Endothelial cell of umbilical vein (primary cell): ENCODE data around the gene CCDC102B. TPM values are rescaled to one million over a fixed set of nuclear protein-coding genes. Genes with fewer than 3 reads are reported as not detected.

Experiments
- BruUV-seq: library from RNA; stranded (reverse); fragments of 400-500 nt; replicated peaks from 2 replicates; lab custom pipeline; 2021; lab: Mats Ljungman, UMichigan
- CTCF ChIA-PET: fragments of 300-600, 350-600 bp; sonication (Branson Sonifier 250); formaldehyde crosslinking; loops from one replicate; lab custom pipeline; 2021; ENCODE audit warnings: antibody characterized with exemption, inconsistent platforms; lab: Charles Lee
- POLR2A ChIA-PET: fragments of 300-600, 350-600 bp; sonication (Branson Sonifier 250); formaldehyde crosslinking; loops from one replicate; lab custom pipeline; 2021; ENCODE audit warnings: antibody characterized with exemption, inconsistent platforms; lab: Charles Lee
- DNase-seq: peaks from one replicate; pipeline ENCODE4 v3.0.0-alpha.2; 2011; ENCODE audit warnings: low read depth, low spot score
- FAIRE-seq: peaks from 2 replicates; lab custom pipeline; 2011; peaks lifted over from hg19 to GRCh38; lab: Jason Lieb, UNC
- H2AFZ ChIP-seq: 2 replicates; pipeline ENCODE4 v1.6.0; 2012; ENCODE audit warnings: low read depth, low read length, control low read depth, inconsistent platforms
- H3K27ac ChIP-seq: 2 replicates; pipeline ENCODE4 v1.5.1; 2011; ENCODE audit warnings: low read depth, mild to moderate bottlenecking, control low read depth, low read length, moderate library complexity; ENCODE audit not compliant: insufficient read depth
- H3K27me3 ChIP-seq, 2 experiments: 2 replicates each; pipeline versions ENCODE4 v1.6.0 to v1.6.1; 2011; ENCODE audit warnings: low read length in 2 of 2, mixed read lengths in 1 of 2; ENCODE audit not compliant: control insufficient read depth in 2 of 2, insufficient read depth in 2 of 2
- H3K36me3 ChIP-seq, 2 experiments: 2 replicates in 1 of 2; 3 replicates in 1 of 2; pipeline ENCODE4 v1.5.1; 2011; ENCODE audit warnings: low read length in 2 of 2, mild to moderate bottlenecking in 1 of 2, moderate library complexity in 1 of 2; ENCODE audit not compliant: control insufficient read depth in 2 of 2, insufficient read depth in 2 of 2; ENCODE audit errors: extremely low read depth in 1 of 2
- H3K4me1 ChIP-seq: 3 replicates; pipeline ENCODE4 v1.5.1; 2011; ENCODE audit warnings: mild to moderate bottlenecking, low read length; ENCODE audit not compliant: control insufficient read depth, insufficient read depth; ENCODE audit errors: extremely low read depth
- H3K4me2 ChIP-seq: 2 replicates; pipeline ENCODE4 v1.6.1; 2011; ENCODE audit warnings: low read length, control low read depth, mixed read lengths; ENCODE audit not compliant: insufficient read depth
- H3K4me3 ChIP-seq, 3 experiments: fragments of 200-600 bp in 1 of 3; sonication (generic), shearing (Covaris generic) in 1 of 3; replicated peaks in 1 of 3; 2 replicates each; pipeline ENCODE4 v1.5.1; 2011 to 2016; ENCODE audit warnings: control low read depth in 3 of 3, low read length in 3 of 3, mild to moderate bottlenecking in 2 of 3, inconsistent platforms in 1 of 3, low read depth in 1 of 3, moderate library complexity in 1 of 3; ENCODE audit not compliant: insufficient read depth in 1 of 3
- H3K79me2 ChIP-seq: 2 replicates; pipeline ENCODE4 v1.6.0; 2012; ENCODE audit warnings: low read length, inconsistent platforms; ENCODE audit not compliant: control insufficient read depth, insufficient read depth
- H3K9ac ChIP-seq: replicated peaks from 2 replicates; pipeline ENCODE3; 2011; ENCODE audit warnings: low read length, control low read depth; ENCODE audit not compliant: insufficient read depth; ENCODE audit errors: extremely low read depth
- H3K9me1 ChIP-seq: replicated peaks from 3 replicates; pipeline ENCODE4 v1.6.0; 2011; ENCODE audit warnings: mild to moderate bottlenecking, low read length; ENCODE audit not compliant: control insufficient read depth, insufficient read depth; ENCODE audit errors: extremely low read depth
- H3K9me3 ChIP-seq: replicated peaks from 2 replicates; pipeline ENCODE4 v1.5.1; 2012; ENCODE audit warnings: low read length, inconsistent platforms; ENCODE audit not compliant: control insufficient read depth, insufficient read depth
- H4K20me1 ChIP-seq: replicated peaks from 2 replicates; pipeline ENCODE3; 2011; ENCODE audit warnings: mild to moderate bottlenecking, low read length; ENCODE audit not compliant: control insufficient read depth, insufficient read depth; ENCODE audit errors: extremely low read depth
- EZH2 ChIP-seq: IDR thresholded peaks from 2 replicates; pipeline ENCODE4 v1.6.1; 2012; ENCODE audit warnings: borderline replicate concordance, low read depth, mild to moderate bottlenecking, moderate library complexity, low read length, inconsistent platforms; ENCODE audit not compliant: severe bottlenecking
- FOS ChIP-seq: IDR thresholded peaks from 2 replicates; pipeline ENCODE4 v1.6.1; 2011; ENCODE audit warnings: mild to moderate bottlenecking, low read length, moderate library complexity, borderline replicate concordance; ENCODE audit not compliant: insufficient read depth
- GATA2 ChIP-seq: IDR thresholded peaks from 2 replicates; pipeline ENCODE4 v1.7.0; 2011; ENCODE audit warnings: low read depth, mild to moderate bottlenecking, moderate library complexity, mixed read lengths, low read length; ENCODE audit not compliant: insufficient read length, insufficient read depth
- JUN ChIP-seq: IDR thresholded peaks from 2 replicates; pipeline ENCODE4 v1.6.1; 2011; ENCODE audit warnings: borderline replicate concordance, low read depth; ENCODE audit not compliant: insufficient read length, insufficient read depth
- MAX ChIP-seq: IDR thresholded peaks from 2 replicates; pipeline ENCODE4 v1.6.1; 2011; ENCODE audit not compliant: insufficient read depth, insufficient read length
- MYC ChIP-seq: IDR thresholded peaks from one replicate; pipeline ENCODE4 v1.6.1; 2011; ENCODE audit warnings: mild to moderate bottlenecking, low read depth, low read length
- POLR2A ChIP-seq: IDR thresholded peaks from 2 replicates; pipeline ENCODE4 v1.6.1; 2012; ENCODE audit warnings: low read depth, mild to moderate bottlenecking, control low read depth, low read length
- POLR2AphosphoS5 ChIP-seq: IDR thresholded peaks from 2 replicates; pipeline ENCODE4 v1.6.1; 2012; ENCODE audit warnings: low read depth, mild to moderate bottlenecking, control low read depth, low read length, moderate library complexity; ENCODE audit not compliant: insufficient read depth
- dilution Hi-C: fragments of 300-500 bp; cut with MboI; formaldehyde crosslinking; loops from one replicate; pipeline ENCODE4 v1.15.0; 2019; ENCODE audit warnings: low sequenced_read_pairs; ENCODE audit not compliant: extremely low pct_ligation_motif_present
- intact Hi-C: fragments of 100-400 bp; cut with micrococcal nuclease; formaldehyde crosslinking; loops from one replicate; pipeline ENCODE4 v1.10.0; 2022
- polyA plus RNA-seq, 4 experiments: library from polyadenylated mRNA; depleted of rRNA in 3 of 4; stranded (reverse) in 3 of 4; unstranded in 1 of 4; fragments of >200 nt; gene quantifications; 2 replicates each; pipeline versions ENCODE4 v1.2.1 to v1.2.3, GENCODE V29; 2011 to 2012; ENCODE audit warnings: missing spikeins in 1 of 4
- total RNA-seq: library from RNA; stranded (reverse); gene quantifications from 2 replicates; pipeline ENCODE4 v1.2.3, GENCODE V29; 2021
- TF ChIP-seq, protein P1 (sequence below), 2 donors: IDR thresholded peaks; 1 replicate in 1 of 2; 2 replicates in 1 of 2; pipeline ENCODE4 v1.5.1; 2011; ENCODE audit warnings: low read length in 2 of 2, mild to moderate bottlenecking in 2 of 2, moderate library complexity in 2 of 2, control low read depth in 1 of 2, inconsistent platforms in 1 of 2, low read depth in 1 of 2; ENCODE audit not compliant: insufficient read depth in 1 of 2; ENCODE audit errors: extremely low read depth in 1 of 2

The CCDC102B gene
- total and polyA plus RNA-seq, 2 donors (not counting 3 experiments of a cell fraction or from before 2014, with no cell fraction given) = 0.21 to 0.62 TPM

- Histone ChIP-seq H3K4me1 (no peaks in the 10 kb centered on the region), H3K9ac (no peak overlapping the region), H3K4me3 (no peak overlapping the region), H3K9me1 (no peaks in the 10 kb centered on the region), H3K9me3 (no peaks in the 10 kb centered on the region), H3K27ac (no peak overlapping the region), H3K27me3 (peaks cover 0 to 1% of the 10 kb centered on the region in 2 experiments), H4K20me1 (no peaks in the 10 kb centered on the region), H2AFZ (no peak overlapping the region), H3K79me2 (no peaks in the 10 kb centered on the region), H3K36me3 (no peaks in the 10 kb centered on the region), H3K4me2 (no peak overlapping the region)
- DNase-seq = no peak
- no peak for TF ChIP-seq POLR2A
- TF ChIP-seq POLR2AphosphoS5 = no peak
- no peak for TF ChIP-seq FOS
- no peak for TF ChIP-seq EZH2
- TF ChIP-seq, protein P1, sequence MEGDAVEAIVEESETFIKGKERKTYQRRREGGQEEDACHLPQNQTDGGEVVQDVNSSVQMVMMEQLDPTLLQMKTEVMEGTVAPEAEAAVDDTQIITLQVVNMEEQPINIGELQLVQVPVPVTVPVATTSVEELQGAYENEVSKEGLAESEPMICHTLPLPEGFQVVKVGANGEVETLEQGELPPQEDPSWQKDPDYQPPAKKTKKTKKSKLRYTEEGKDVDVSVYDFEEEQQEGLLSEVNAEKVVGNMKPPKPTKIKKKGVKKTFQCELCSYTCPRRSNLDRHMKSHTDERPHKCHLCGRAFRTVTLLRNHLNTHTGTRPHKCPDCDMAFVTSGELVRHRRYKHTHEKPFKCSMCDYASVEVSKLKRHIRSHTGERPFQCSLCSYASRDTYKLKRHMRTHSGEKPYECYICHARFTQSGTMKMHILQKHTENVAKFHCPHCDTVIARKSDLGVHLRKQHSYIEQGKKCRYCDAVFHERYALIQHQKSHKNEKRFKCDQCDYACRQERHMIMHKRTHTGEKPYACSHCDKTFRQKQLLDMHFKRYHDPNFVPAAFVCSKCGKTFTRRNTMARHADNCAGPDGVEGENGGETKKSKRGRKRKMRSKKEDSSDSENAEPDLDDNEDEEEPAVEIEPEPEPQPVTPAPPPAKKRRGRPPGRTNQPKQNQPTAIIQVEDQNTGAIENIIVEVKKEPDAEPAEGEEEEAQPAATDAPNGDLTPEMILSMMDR (IDR thresholded peaks at IDR 0.05; ENCODE audit: extremely low read depth in 1 of 2, insufficient read depth in 1 of 2, low read depth in 1 of 2, low read length in 2 of 2) = no peak
- no peak for TF ChIP-seq MAX
- TF ChIP-seq MYC = no peak
- no peak for TF ChIP-seq GATA2
- TF ChIP-seq JUN = no peak
- no TSS peak for BruUV-seq
- POLR2A ChIA-PET = no interaction called here
- dilution Hi-C loops (no loop called here), intact Hi-C loops (no loop called here)
- CTCF ChIA-PET = no interaction called here
- FAIRE-seq = no peak
Observed at GRCh38 chr18:68972176-68972575, 174.3 kb downstream of the CCDC102B start.
